ENCODE data around the gene NMUR1.
"Not testable (repeated sequence)": the region's sequence is repeated elsewhere in the genome, so short reads cannot be mapped to it uniquely, and the experiment has no call there.

The NMUR1 gene, protein sequence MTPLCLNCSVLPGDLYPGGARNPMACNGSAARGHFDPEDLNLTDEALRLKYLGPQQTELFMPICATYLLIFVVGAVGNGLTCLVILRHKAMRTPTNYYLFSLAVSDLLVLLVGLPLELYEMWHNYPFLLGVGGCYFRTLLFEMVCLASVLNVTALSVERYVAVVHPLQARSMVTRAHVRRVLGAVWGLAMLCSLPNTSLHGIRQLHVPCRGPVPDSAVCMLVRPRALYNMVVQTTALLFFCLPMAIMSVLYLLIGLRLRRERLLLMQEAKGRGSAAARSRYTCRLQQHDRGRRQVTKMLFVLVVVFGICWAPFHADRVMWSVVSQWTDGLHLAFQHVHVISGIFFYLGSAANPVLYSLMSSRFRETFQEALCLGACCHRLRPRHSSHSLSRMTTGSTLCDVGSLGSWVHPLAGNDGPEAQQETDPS

GRCh38 chr2:231530099-231531011 lies at the start of gene NMUR1:
Gene NMUR1, minus strand, starts transcription at chr2:231530445. Its CDS starts 84 bp downstream, at chr2:231530361.
- peak; percentile 76 for DNase-seq (ENCODE audit: low spot score)

GRCh38 chr2:231579560-231579959 lies 49.3 kb upstream of the NMUR1 start:
- DNase-seq (ENCODE audit: low spot score), result no peak

DNA sequence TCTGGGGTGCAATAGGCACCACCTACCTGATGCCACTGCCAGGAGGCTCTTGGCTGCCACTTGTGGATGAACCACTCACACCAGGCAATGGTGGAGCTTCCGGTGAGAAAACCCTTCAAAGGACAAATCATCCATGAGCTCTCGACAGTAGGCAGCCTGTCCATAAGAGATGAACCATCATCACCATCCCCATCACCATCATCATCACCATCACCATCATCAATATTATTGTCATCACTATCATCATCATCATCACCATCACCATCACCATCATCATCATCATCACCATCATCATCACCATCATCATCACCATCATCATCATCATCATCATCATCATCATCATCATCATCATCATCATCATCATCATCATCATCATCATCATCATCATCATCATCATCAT lies 48.4 kb upstream of the NMUR1 start:
- DNase-seq (ENCODE audit: low spot score), result not testable (repeated sequence)

DNA sequence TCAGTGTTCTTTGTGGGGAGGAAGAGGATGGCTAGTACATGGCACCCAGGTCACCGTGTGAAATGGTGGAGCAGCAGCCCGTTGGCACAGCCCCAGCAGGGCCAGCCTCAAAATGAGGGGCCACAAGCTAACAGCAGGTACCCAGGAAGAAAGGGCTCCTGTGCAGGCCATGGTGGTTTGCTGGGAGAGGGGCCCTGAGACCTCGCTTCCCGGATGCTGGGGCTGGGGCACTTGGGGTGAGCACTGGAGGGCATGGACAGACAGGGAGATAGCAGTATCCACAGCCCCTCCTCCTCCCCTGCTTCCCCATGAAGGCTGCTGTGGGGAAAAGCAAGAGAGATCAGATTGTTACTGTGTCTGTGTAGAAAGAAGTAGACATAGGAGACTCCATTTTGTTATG lies 46.2 kb upstream of the NMUR1 start:
- DNase-seq (ENCODE audit: low spot score), result no peak

DNA sequence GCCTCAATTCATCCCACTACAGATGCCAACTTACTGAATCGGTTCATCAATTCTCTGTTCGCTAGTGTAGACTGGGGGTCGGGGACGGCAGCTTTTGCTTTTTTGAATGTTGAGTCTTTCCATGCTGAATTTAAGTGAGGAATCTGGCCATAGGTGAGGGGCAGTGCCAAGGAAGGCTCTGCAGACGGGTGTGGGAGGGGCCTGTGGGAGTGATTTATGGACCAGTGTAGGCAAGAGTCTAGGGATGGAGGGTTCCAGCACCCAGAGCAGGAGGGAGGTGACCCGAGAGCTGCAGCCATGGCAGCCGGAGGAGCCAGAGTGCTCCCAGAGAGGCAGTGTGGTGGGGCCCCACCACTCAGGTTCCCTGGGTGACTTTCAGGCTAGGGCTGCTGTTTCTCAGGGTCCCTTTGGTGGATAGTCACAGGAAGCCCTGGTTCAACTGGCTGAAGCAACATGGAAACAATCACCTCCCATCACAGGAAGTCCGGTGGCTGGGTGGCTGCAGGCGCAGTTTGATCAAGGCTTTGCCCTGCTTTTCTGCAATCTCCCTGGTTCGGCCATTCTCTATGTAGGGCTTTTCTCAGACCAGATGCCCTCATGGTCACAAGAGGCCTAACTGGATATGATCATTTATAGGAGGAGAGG lies 45.5 kb upstream of the NMUR1 start:
- DNase-seq (ENCODE audit: low spot score), result no peak

DNA sequence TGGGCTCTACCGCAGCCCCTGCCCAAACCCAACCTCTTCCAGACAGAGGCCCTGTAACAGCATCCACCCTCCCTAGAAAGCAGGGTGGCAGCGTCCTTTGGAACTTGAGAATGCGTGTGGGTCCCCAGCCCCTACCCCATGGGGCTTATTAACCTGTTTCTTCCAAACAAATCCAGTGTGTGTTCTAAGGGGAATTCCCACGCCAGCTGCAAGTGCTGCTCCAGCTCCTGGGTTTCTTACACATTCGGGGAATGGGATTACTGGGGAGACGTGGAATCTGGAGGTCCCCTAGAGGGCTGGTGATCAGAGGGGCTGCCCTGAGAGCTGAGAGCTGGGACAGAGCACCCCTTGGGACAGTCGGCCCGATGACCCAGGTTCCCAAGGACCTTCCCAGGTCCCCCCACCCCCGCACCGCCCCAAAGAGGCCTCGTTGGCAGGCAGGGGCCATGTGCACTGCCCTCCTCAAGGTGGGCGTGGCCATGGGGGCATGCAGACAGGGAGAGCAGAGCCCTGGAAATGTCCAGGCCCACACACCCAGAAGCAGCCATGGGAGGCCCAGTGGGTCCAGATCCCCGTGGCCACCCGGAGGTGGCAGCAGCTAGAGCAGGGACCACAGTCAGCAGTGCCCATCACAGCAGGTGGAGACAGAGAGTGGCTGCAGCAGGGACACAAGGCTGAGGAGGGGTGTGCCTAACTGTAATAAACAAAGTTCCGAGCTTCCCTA lies 43.6 kb upstream of the NMUR1 start:
- DNase-seq (ENCODE audit: low spot score), result no peak

DNA sequence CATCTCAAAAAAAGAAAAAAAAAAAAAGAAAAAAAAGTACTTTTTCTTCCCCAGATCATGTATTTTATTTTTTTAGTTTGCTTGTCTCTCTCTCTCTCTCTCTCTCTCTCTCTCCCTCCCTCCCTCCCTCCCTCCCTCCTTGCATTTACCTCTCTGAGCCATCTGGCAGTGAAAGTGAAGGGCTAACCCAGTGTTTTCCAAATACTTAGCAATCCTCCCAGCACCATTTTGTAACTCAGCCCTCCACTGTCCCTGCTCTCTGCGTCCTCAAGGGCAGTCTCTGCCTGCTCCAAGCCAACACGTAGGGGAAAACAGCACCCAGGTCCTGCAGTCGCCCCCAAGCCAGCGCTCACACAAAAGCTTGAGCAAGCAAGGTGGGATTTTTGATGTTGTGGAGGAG lies 42.9 kb upstream of the NMUR1 start:
- DNase-seq (ENCODE audit: low spot score), result no peak

GRCh38 chr2:231571661-231572191 lies 41.5 kb upstream of the NMUR1 start:
- DNase-seq (ENCODE audit: low spot score), result no peak

DNA sequence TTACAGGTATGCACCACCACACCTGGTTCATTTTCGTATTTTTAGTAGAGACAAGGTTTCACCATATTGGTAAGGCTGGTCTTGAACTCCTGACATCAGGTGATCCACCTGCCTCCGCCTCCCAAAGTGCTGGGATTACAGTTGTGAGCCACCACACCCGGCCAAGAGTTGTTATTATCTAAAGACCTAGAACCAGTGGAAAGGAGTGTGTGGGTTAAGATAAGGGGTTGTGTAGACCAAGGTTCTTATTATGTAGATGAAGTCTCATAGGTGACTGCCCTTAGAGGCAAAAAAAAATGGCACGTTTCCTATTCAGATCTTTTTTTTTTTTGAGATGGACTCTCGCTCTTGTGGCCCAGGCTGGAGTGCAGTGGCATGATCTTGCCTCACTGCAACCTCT lies 40.7 kb upstream of the NMUR1 start:
- not testable (repeated sequence) for DNase-seq (ENCODE audit: low spot score)

DNA sequence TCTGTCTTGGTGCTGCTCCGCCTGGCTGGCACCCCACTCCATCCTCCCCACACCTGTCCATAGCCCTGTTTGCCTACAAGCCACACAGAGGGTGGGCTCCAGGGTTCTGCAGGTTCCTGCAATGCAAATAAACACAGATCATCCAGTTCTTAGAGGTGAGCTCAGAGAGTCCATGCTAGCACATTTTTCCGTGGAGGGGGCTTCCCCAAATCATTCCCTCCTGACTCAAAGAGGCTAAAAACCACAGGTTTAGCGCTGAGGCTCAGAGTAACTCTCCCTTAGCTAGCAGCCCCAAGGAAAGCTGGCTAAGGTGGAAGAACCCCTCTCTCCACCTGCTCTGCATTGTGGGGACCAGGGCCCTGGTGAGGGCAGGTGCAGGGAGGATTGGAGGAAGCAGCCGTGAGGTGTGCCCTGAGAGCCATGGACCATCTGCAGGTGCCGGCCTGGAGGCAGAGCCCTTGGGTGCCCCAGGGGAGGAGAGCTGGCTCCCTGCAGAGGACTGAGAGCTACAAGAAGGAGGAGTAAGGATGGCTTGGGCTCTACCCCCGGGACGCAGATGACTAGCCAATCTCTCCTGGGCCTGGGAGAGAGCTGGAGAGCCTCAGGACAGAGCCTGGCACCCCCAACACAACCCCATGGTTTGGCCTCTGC lies 38.7 kb upstream of the NMUR1 start:
- DNase-seq (ENCODE audit: low spot score), result no peak

GRCh38 chr2:231568098-231568784 lies 38.0 kb upstream of the NMUR1 start:
- DNase-seq (ENCODE audit: low spot score), result no peak

- DNase-seq (ENCODE audit: low spot score), result no peak
Measured at GRCh38 chr2:231567159-231567558, 36.9 kb upstream of the NMUR1 start.

DNA sequence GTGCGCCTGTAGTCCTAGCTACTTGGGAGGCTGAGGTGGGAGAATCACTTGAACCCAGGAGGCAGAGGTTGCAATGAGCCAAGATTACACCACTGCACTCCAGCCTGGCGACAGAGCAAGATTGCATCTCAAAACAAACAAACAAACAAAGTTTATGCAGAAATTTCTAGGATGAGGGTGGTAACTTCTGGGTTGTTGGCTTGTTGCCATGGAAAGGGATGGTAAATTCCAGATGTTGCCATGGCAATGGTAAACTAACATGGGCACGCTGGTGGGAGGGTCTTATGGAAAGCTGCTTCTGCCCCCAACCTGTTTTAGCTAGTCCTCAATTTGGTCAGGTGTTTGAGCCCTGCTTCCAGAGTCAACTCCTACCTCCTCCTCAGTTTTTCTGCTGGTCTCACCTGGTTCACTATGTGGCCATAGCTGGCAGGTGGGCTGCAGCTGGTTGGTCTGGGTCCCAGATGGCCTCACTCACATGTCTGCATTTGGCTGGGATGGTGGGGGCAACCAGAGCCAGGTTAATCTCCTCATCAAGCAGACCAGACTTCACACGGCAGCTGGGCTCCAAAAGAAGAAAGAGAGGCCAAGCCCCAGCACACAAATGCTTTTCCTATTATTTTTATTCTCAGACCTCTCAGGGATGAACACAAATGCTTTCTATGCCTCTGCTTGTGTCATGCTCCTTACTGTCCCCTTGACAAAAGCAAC lies 35.8 kb upstream of the NMUR1 start:
- DNase-seq (ENCODE audit: low spot score), result no peak

GRCh38 chr2:231563378-231563961 lies 33.2 kb upstream of the NMUR1 start:
- DNase-seq (ENCODE audit: low spot score), result peak; percentile 87

- DNase-seq (ENCODE audit: low spot score), result peak; percentile 84
Measured at GRCh38 chr2:231557571-231558217, 27.4 kb upstream of the NMUR1 start.

DNA sequence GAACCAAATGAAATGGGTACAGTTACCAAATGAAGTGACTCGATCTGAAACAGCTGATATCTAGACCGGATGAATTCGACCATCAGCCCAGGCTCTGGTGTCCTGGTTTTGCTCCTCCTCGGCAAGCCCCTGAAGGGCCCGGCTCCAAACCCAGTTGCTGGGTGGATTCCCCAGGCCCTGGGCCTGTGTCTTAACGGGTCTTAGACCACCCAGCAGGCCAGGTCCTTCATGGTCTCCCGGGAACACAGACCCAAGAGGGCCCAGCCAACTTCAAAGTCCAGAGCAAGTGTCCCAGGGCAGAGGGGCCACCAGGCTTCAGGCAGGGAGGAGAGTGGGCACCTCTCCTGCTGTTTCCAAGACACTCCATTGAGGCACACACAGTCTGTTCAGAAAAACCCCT lies 26.7 kb upstream of the NMUR1 start:
- no peak for DNase-seq (ENCODE audit: low spot score)

DNA sequence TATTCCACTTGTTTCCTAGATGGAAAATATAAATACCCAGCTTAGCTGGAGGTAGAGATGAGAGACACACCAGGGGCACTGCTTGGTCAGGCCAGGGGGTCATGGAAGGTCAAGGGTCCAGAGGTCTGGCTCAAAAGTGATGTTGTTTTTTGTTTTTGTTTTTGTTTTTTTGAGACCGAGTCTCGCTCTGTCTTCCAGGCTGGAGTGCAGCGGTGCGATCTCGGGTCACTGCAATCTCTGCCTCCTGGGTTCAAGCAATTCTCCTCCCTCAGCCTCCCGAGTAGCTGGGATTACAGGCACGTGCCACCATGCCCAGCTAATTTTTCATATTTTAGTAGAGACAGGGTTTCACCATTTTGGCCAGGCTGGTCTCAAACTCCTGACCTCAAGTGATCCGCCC lies 26.3 kb upstream of the NMUR1 start:
- not testable (repeated sequence) for DNase-seq (ENCODE audit: low spot score)

DNA sequence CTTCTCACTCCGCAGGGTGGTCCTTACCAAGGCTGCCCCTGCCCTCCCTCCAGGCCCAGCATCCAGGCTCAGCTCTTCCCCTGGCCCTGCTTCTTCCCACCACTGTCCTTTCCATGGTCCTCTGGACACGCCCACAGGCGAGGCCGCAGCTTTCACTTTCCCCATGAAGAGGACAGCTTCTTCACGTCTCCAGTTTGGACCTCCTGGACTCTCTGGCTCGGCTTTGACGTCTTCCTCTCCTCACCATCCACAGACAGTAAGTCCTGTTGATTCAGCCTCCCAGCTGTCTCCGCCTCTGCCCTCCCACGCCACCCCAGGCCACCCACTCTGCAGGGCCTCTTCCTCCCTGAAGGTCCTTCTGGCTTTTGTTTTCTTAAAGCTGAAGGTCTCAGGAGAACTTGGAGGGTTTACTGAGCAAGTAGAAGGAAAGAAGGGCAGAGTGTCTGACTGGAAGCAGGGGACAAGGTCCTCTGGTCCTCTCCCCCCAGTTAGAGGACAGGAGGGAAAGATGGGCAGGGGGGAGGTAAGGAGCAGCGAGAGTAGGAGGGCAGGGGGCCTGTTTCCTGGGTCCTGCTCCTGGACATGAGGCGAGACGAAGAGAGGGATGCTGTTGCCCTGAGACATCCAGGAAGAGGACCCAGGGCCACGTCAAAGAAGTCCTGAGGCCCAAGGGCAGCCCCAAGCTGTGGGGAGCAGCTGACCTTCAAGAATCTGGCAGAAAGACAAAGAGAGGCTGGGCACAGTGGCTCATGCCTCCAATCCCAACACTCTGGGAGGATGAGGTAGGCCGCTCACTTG lies 24.7 kb upstream of the NMUR1 start:
- no peak for DNase-seq (ENCODE audit: low spot score)

Measured in D341Med (cell line).